ENCODE results near the gene CYSLTR1.

CYSLTR1 gene

DNA sequence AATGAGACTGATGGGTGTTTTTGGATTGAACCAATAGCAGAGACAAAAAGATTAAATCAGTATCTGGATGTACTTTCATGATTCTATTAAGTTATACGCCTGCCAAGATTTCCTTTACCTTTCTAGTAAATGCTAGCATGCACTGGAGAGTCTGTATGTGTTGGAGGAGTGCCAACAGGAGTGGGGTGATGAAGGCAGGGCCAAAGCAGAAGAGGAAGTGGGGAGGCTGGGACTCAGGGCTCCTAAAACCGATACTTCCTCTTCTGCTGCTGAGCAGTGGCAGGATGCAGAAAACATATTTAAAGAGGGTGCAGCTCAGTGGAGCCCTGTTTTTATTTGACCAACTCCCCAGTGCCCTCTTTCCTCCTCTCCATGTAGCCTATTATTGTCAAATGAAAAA, 5.6 kb downstream of the CYSLTR1 start:
- H3K23ac ChIP-seq (ENCODE audit: low read depth, low read length, poor library complexity): no peak overlapping the region
- no peak overlapping the region for H2BK5ac ChIP-seq (ENCODE audit: low read length)
- no peaks in the 10 kb centered on the region for H3K4me1 ChIP-seq (ENCODE audit: control insufficient read depth in 2 of 2, insufficient read depth in 1 of 2, low read depth in 1 of 2, low read length in 2 of 2)
- no peak overlapping the region for H2BK15ac ChIP-seq (ENCODE audit: low read length)
- no peak overlapping the region for H2BK12ac ChIP-seq (ENCODE audit: low read length)
- H3K14ac ChIP-seq (ENCODE audit: low read length): no peak overlapping the region
- no peaks in the 10 kb centered on the region for H3K79me1 ChIP-seq (ENCODE audit: low read depth, low read length)
- no peak overlapping the region for H4K91ac ChIP-seq (ENCODE audit: low read depth, low read length, poor library complexity)
- DNase-seq (ENCODE audit: low spot score): no peak
- no CpG with 5 or more reads among the region's 2 CpGs for WGBS, 2 donors (ENCODE audit: extremely low coverage in 2 of 2, insufficient read length in 2 of 2, insufficient replicate concordance in 1 of 2)
- no peak overlapping the region for H3K9ac ChIP-seq (ENCODE audit: low read depth, low read length, poor library complexity)
- no peak overlapping the region for H2AFZ ChIP-seq (ENCODE audit: low read length)
- no peaks in the 10 kb centered on the region for H3K9me3 ChIP-seq (replicated peaks in 1 of 2; ENCODE audit: control insufficient read depth in 2 of 2, insufficient read depth in 1 of 2, low read depth in 1 of 2, low read length in 2 of 2)
- no peak overlapping the region for H3K4me3 ChIP-seq (ENCODE audit: low read length in 2 of 2)
- H4K8ac ChIP-seq (ENCODE audit: low read depth, low read length): no peak overlapping the region
- no peak overlapping the region for H3K4ac ChIP-seq (ENCODE audit: low read length)
- no peaks in the 10 kb centered on the region for H3K36me3 ChIP-seq (replicated peaks in 1 of 2; ENCODE audit: control insufficient read depth in 2 of 2, insufficient read depth in 2 of 2, low read length in 2 of 2)
- no peak overlapping the region for H2BK120ac ChIP-seq (ENCODE audit: low read depth, low read length)
- no peak overlapping the region for H3K27ac ChIP-seq (replicated peaks; ENCODE audit: low read length)
- no peak overlapping the region for H3K4me2 ChIP-seq (ENCODE audit: insufficient read depth, low read length, poor library complexity, severe bottlenecking)
- no peak overlapping the region for H2AK5ac ChIP-seq (ENCODE audit: low read depth, low read length)
- no peak overlapping the region for H3K18ac ChIP-seq (ENCODE audit: low read length)
- no peaks in the 10 kb centered on the region for H3K27me3 ChIP-seq (ENCODE audit: control insufficient read depth in 3 of 3, insufficient read depth in 3 of 3, low read depth in 1 of 3, low read length in 3 of 3)

DNA sequence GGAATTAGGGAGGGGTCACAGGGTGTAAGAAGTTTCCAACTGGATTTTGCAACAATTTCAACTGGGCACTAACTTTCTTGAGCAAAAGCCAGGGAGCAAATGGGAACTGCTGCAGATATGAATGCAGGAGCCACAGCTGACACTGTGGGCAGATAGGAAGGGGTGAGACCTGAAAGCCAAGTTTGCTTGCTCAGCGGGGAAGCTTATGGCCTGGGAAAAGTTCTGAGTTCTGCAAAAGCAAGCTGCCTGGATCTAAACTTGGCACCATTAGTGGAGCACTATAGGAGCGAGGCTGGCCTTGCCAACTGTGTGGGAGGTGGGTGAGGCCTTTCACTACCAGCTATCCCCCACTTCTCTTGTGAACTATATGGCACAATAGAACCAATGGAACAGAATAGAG, 11.1 kb downstream of the CYSLTR1 start:
- H3K27ac ChIP-seq (replicated peaks; ENCODE audit: low read length): no peak overlapping the region
- no peak overlapping the region for H2BK120ac ChIP-seq (ENCODE audit: low read depth, low read length)
- no peak overlapping the region for H2BK5ac ChIP-seq (ENCODE audit: low read length)
- H4K8ac ChIP-seq (ENCODE audit: low read depth, low read length): no peak overlapping the region
- DNase-seq (ENCODE audit: low spot score): no peak
- no peak overlapping the region for H4K91ac ChIP-seq (ENCODE audit: low read depth, low read length, poor library complexity)
- H3K18ac ChIP-seq (ENCODE audit: low read length): no peak overlapping the region
- H3K4me2 ChIP-seq (ENCODE audit: insufficient read depth, low read length, poor library complexity, severe bottlenecking): no peak overlapping the region
- no peaks in the 10 kb centered on the region for H3K4me1 ChIP-seq (ENCODE audit: control insufficient read depth in 2 of 2, insufficient read depth in 1 of 2, low read depth in 1 of 2, low read length in 2 of 2)
- no CpG with 5 or more reads among the region's 2 CpGs for WGBS, 2 donors (ENCODE audit: extremely low coverage in 2 of 2, insufficient read length in 2 of 2, insufficient replicate concordance in 1 of 2)
- no peak overlapping the region for H2BK12ac ChIP-seq (ENCODE audit: low read length)
- no peak overlapping the region for H2AK5ac ChIP-seq (ENCODE audit: low read depth, low read length)
- no peak overlapping the region for H3K14ac ChIP-seq (ENCODE audit: low read length)
- no peak overlapping the region for H3K4me3 ChIP-seq (ENCODE audit: low read length in 2 of 2)
- no peak overlapping the region for H2AFZ ChIP-seq (ENCODE audit: low read length)
- H3K36me3 ChIP-seq (replicated peaks in 1 of 2; ENCODE audit: control insufficient read depth in 2 of 2, insufficient read depth in 2 of 2, low read length in 2 of 2): no peaks in the 10 kb centered on the region
- no peak overlapping the region for H3K9ac ChIP-seq (ENCODE audit: low read depth, low read length, poor library complexity)
- H3K9me3 ChIP-seq (replicated peaks in 1 of 2; ENCODE audit: control insufficient read depth in 2 of 2, insufficient read depth in 1 of 2, low read depth in 1 of 2, low read length in 2 of 2): no peaks in the 10 kb centered on the region
- H3K27me3 ChIP-seq (ENCODE audit: control insufficient read depth in 3 of 3, insufficient read depth in 3 of 3, low read depth in 1 of 3, low read length in 3 of 3): no peaks in the 10 kb centered on the region
- no peaks in the 10 kb centered on the region for H3K79me1 ChIP-seq (ENCODE audit: low read depth, low read length)
- no peak overlapping the region for H2BK15ac ChIP-seq (ENCODE audit: low read length)
- no peak overlapping the region for H3K4ac ChIP-seq (ENCODE audit: low read length)
- no peak overlapping the region for H3K23ac ChIP-seq (ENCODE audit: low read depth, low read length, poor library complexity)

DNA sequence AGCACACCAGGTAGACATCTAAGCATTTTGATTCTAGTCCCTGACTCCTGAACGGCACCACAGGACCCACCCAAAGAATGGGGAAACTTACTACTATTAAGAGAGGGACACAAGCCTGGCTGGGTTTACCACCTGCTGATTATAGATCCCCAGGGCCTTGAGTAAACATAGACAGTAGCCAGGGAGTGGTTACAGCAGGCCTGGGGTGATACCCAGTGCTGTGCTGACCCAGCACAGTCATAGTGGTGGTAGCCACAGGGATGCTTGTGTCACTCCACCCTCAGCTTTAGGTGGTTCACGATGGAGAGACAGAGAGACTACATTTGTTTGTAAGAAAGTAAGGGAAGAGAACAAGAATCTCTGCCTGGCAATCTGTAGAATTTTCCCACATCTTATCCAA, 11.7 kb downstream of the CYSLTR1 start:
- Histone ChIP-seq H3K9ac (ENCODE audit: low read depth, low read length, poor library complexity) (no peak overlapping the region), H3K36me3 (replicated peaks in 1 of 2; ENCODE audit: control insufficient read depth in 2 of 2, insufficient read depth in 2 of 2, low read length in 2 of 2) (no peaks in the 10 kb centered on the region), H3K9me3 (replicated peaks in 1 of 2; ENCODE audit: control insufficient read depth in 2 of 2, insufficient read depth in 1 of 2, low read depth in 1 of 2, low read length in 2 of 2) (no peaks in the 10 kb centered on the region), H2AK5ac (ENCODE audit: low read depth, low read length) (no peak overlapping the region), H3K27me3 (ENCODE audit: control insufficient read depth in 3 of 3, insufficient read depth in 3 of 3, low read depth in 1 of 3, low read length in 3 of 3) (no peaks in the 10 kb centered on the region), H3K4me1 (ENCODE audit: control insufficient read depth in 2 of 2, insufficient read depth in 1 of 2, low read depth in 1 of 2, low read length in 2 of 2) (no peaks in the 10 kb centered on the region), H3K4ac (ENCODE audit: low read length) (no peak overlapping the region), H4K8ac (ENCODE audit: low read depth, low read length) (no peak overlapping the region), H2BK5ac (ENCODE audit: low read length) (no peak overlapping the region), H3K79me1 (ENCODE audit: low read depth, low read length) (no peaks in the 10 kb centered on the region), H2BK12ac (ENCODE audit: low read length) (no peak overlapping the region), H3K14ac (ENCODE audit: low read length) (no peak overlapping the region), H2AFZ (ENCODE audit: low read length) (no peak overlapping the region), H4K91ac (ENCODE audit: low read depth, low read length, poor library complexity) (no peak overlapping the region), H3K27ac (replicated peaks; ENCODE audit: low read length) (no peak overlapping the region), H2BK15ac (ENCODE audit: low read length) (no peak overlapping the region), H3K4me3 (ENCODE audit: low read length in 2 of 2) (no peak overlapping the region), H2BK120ac (ENCODE audit: low read depth, low read length) (no peak overlapping the region), H3K4me2 (ENCODE audit: insufficient read depth, low read length, poor library complexity, severe bottlenecking) (no peak overlapping the region), H3K18ac (ENCODE audit: low read length) (no peak overlapping the region), H3K23ac (ENCODE audit: low read depth, low read length, poor library complexity) (no peak overlapping the region)
- no peak for DNase-seq (ENCODE audit: low spot score)
- WGBS, 2 donors (ENCODE audit: extremely low coverage in 2 of 2, insufficient read length in 2 of 2, insufficient replicate concordance in 1 of 2): no CpG with 5 or more reads among the region's 2 CpGs

DNA sequence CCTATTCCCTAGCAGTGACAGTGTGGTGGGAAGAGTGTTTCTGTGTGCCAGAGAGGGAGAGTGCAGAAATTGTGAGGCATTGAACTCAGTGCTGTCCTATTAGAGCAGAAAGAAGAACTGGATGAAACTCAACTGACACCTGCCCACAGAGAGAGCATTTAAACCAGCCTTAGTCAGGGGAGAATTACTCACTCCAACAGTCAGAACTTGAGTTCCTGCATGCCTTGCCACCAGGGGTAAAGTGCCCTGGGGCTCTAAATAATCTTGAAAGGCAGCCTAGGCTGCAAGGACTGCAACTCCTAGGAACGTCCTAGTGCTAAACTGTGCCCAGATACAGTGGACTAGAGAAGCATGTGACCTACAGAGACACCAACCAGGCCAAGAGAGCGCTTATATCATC, 12.8 kb downstream of the CYSLTR1 start:
- no peak overlapping the region for H3K4me3 ChIP-seq (ENCODE audit: low read length in 2 of 2)
- H2BK15ac ChIP-seq (ENCODE audit: low read length): no peak overlapping the region
- no peaks in the 10 kb centered on the region for H3K9me3 ChIP-seq (replicated peaks in 1 of 2; ENCODE audit: control insufficient read depth in 2 of 2, insufficient read depth in 1 of 2, low read depth in 1 of 2, low read length in 2 of 2)
- H3K4me1 ChIP-seq (ENCODE audit: control insufficient read depth in 2 of 2, insufficient read depth in 1 of 2, low read depth in 1 of 2, low read length in 2 of 2): no peaks in the 10 kb centered on the region
- H4K91ac ChIP-seq (ENCODE audit: low read depth, low read length, poor library complexity): no peak overlapping the region
- H2BK5ac ChIP-seq (ENCODE audit: low read length): no peak overlapping the region
- DNase-seq (ENCODE audit: low spot score): no peak
- H2AFZ ChIP-seq (ENCODE audit: low read length): no peak overlapping the region
- no peak overlapping the region for H3K23ac ChIP-seq (ENCODE audit: low read depth, low read length, poor library complexity)
- H3K4ac ChIP-seq (ENCODE audit: low read length): no peak overlapping the region
- H3K27ac ChIP-seq (replicated peaks; ENCODE audit: low read length): no peak overlapping the region
- H4K8ac ChIP-seq (ENCODE audit: low read depth, low read length): no peak overlapping the region
- H2AK5ac ChIP-seq (ENCODE audit: low read depth, low read length): no peak overlapping the region
- no peak overlapping the region for H3K14ac ChIP-seq (ENCODE audit: low read length)
- no peaks in the 10 kb centered on the region for H3K79me1 ChIP-seq (ENCODE audit: low read depth, low read length)
- H3K36me3 ChIP-seq (replicated peaks in 1 of 2; ENCODE audit: control insufficient read depth in 2 of 2, insufficient read depth in 2 of 2, low read length in 2 of 2): no peaks in the 10 kb centered on the region
- H2BK120ac ChIP-seq (ENCODE audit: low read depth, low read length): no peak overlapping the region
- no peak overlapping the region for H3K4me2 ChIP-seq (ENCODE audit: insufficient read depth, low read length, poor library complexity, severe bottlenecking)
- WGBS, 2 donors (ENCODE audit: extremely low coverage in 2 of 2, insufficient read length in 2 of 2, insufficient replicate concordance in 1 of 2): no CpG with 5 or more reads among the region's 2 CpGs
- no peak overlapping the region for H3K9ac ChIP-seq (ENCODE audit: low read depth, low read length, poor library complexity)
- H2BK12ac ChIP-seq (ENCODE audit: low read length): no peak overlapping the region
- H3K18ac ChIP-seq (ENCODE audit: low read length): no peak overlapping the region
- no peaks in the 10 kb centered on the region for H3K27me3 ChIP-seq (ENCODE audit: control insufficient read depth in 3 of 3, insufficient read depth in 3 of 3, low read depth in 1 of 3, low read length in 3 of 3)
